A549 (cell line): ENCODE data around the gene EPOP. TPM values are rescaled to one million over a fixed set of nuclear protein-coding genes. Genes with fewer than 3 reads are reported as not detected.
A peak's percentile ranks its signal among the peaks of the same experiment; 100 is the strongest.

ENCODE experiments used
- ATAC-seq, 2 experiments: fragments of 200-7000 bp in 1 of 2; fragments of >200 bp in 1 of 2; cut with Nextera tagmentation in 1 of 2; cut with Tn5 transposase in 1 of 2; 3 replicates each; pipeline versions ENCODE4 v1.8.0 to v1.9.1; 2018 to 2020; ENCODE audit warnings: mild to moderate bottlenecking in 1 of 2, moderate library complexity in 1 of 2
- CTCF ChIA-PET: fragments of 300-600 bp; sonication (Branson Sonifier 250); formaldehyde crosslinking; extraction: SDS; loops from one replicate; lab custom pipeline; 2021; ENCODE audit warnings: antibody characterized with exemption, inconsistent platforms; lab: Yijun Ruan, JAX
- POLR2A ChIA-PET: fragments of 350-600 bp; formaldehyde crosslinking; extraction: SDS; loops from one replicate; lab custom pipeline; 2021; ENCODE audit warnings: antibody characterized with exemption, inconsistent platforms; lab: Yijun Ruan, JAX
- DNase-seq, 2 experiments: peaks; one replicate each; pipeline versions ENCODE4 v3.0.0 to v3.0.0-alpha.2; 2011 to 2016; ENCODE audit warnings: low read depth in 1 of 2, low spot score in 1 of 2
- FAIRE-seq: peaks from 2 replicates; lab custom pipeline; 2011; peaks lifted over from hg19 to GRCh38; lab: Jason Lieb, UNC
- H3K27ac ChIP-seq, 2 experiments: fragments of >200 bp; sonication (Bioruptor Twin); formaldehyde crosslinking; 3 replicates each; pipeline ENCODE4 v1.5.1; 2016 to 2017
- H3K4me1 ChIP-seq: fragments of >200 bp; sonication (Bioruptor Twin); formaldehyde crosslinking; 3 replicates; pipeline ENCODE4 v1.6.1; 2016
- H3K4me2 ChIP-seq: fragments of >200 bp; sonication (Bioruptor Twin); formaldehyde crosslinking; 3 replicates; pipeline ENCODE4 v1.6.1; 2016
- H3K4me3 ChIP-seq: fragments of >200 bp; sonication (Bioruptor Twin); formaldehyde crosslinking; 3 replicates; pipeline ENCODE4 v1.5.1; 2016
- H3K9me3 ChIP-seq: fragments of >200 bp; sonication (Bioruptor Twin); formaldehyde crosslinking; 3 replicates; pipeline ENCODE4 v1.6.1; 2016
- ATOH8 ChIP-seq: fragments of 250-450 bp; sonication (Bioruptor Pico); IDR thresholded peaks from 2 replicates; pipeline ENCODE4 v1.5.0; 2020; ENCODE audit warnings: low read depth, mild to moderate bottlenecking, moderate library complexity
- CBX8 ChIP-seq: fragments of 200-600 bp; sonication (generic); IDR thresholded peaks from 2 replicates; pipeline ENCODE4 v1.6.1; 2016
- CHD2 ChIP-seq: fragments of 150-350 bp; IDR thresholded peaks from 2 replicates; pipeline ENCODE4 v1.6.1; 2014; ENCODE audit warnings: low read length; ENCODE audit not compliant: partially characterized antibody
- EHMT2 ChIP-seq: fragments of 200-600 bp; sonication (generic); IDR thresholded peaks from 2 replicates; pipeline ENCODE4 v1.6.1; 2016; ENCODE audit warnings: antibody characterized with exemption, low read depth, mild to moderate bottlenecking, moderate library complexity
- FOSB ChIP-seq: fragments of 250-450 bp; sonication (Bioruptor Pico); IDR thresholded peaks from 2 replicates; pipeline ENCODE4 v1.5.0; 2020; ENCODE audit warnings: mild to moderate bottlenecking, moderate library complexity
- FOXS1 ChIP-seq: fragments of 250-450 bp; sonication (Bioruptor Pico); IDR thresholded peaks from 2 replicates; pipeline ENCODE4 v1.5.0; 2020; ENCODE audit warnings: mild to moderate bottlenecking, moderate library complexity
- HOXB13 ChIP-seq: fragments of 250-450 bp; sonication (Bioruptor Pico); IDR thresholded peaks from 2 replicates; pipeline ENCODE4 v1.5.0; 2020; ENCODE audit warnings: low read depth, mild to moderate bottlenecking, moderate library complexity
- JUN ChIP-seq, 2 experiments: fragments of >200 bp; sonication (Bioruptor Twin); formaldehyde crosslinking; IDR thresholded peaks; 2 replicates in 1 of 2; 3 replicates in 1 of 2; pipeline ENCODE4 v1.6.1; 2016 to 2017
- KDM5A ChIP-seq: fragments of 200-600 bp; sonication (generic); IDR thresholded peaks from 2 replicates; pipeline ENCODE4 v1.6.1; 2016; ENCODE audit warnings: antibody characterized with exemption, mild to moderate bottlenecking
- MYC ChIP-seq: IDR thresholded peaks from 2 replicates; pipeline ENCODE4 v1.6.1; 2012; ENCODE audit warnings: mild to moderate bottlenecking, inconsistent platforms, low read length, improper control_type of control experiment, borderline replicate concordance
- NPAS2 ChIP-seq: fragments of 250-450 bp; sonication (Bioruptor Pico); IDR thresholded peaks from 2 replicates; pipeline ENCODE4 v1.8.0; 2022; ENCODE audit warnings: mild to moderate bottlenecking, moderate library complexity, borderline replicate concordance
- PBX3 ChIP-seq: IDR thresholded peaks from 2 replicates; pipeline ENCODE4 v1.6.1; 2012
- PHF8 ChIP-seq: fragments of 200-600 bp; sonication (generic); IDR thresholded peaks from 2 replicates; pipeline ENCODE4 v1.6.1; 2016; ENCODE audit warnings: low read depth, mild to moderate bottlenecking, antibody characterized with exemption, moderate library complexity, borderline replicate concordance
- POLR2A ChIP-seq: IDR thresholded peaks from 2 replicates; pipeline ENCODE4 v1.6.1; 2012; ENCODE audit warnings: mild to moderate bottlenecking, low read length
- POLR2AphosphoS2 ChIP-seq: conservative IDR thresholded peaks from 2 replicates; pipeline ENCODE4 v1.6.1; 2012; ENCODE audit warnings: low read length, improper control_type of control experiment, inconsistent platforms
- RAD21 ChIP-seq, 2 experiments: fragments of >200 bp in 1 of 2; sonication (Bioruptor Twin) in 1 of 2; formaldehyde crosslinking in 1 of 2; IDR thresholded peaks in 1 of 2; conservative IDR thresholded peaks in 1 of 2; 2 replicates in 1 of 2; 3 replicates in 1 of 2; pipeline ENCODE4 v1.6.1; 2012 to 2018; ENCODE audit warnings: inconsistent platforms in 1 of 2
- RCOR1 ChIP-seq: fragments of 150-350 bp; IDR thresholded peaks from 2 replicates; pipeline ENCODE4 v1.6.1; 2014; ENCODE audit warnings: antibody characterized with exemption, low read length, low read depth
- RNF2 ChIP-seq: fragments of 200-600 bp; sonication (generic); IDR thresholded peaks from 2 replicates; pipeline ENCODE4 v1.6.1; 2016; ENCODE audit warnings: low read depth, mild to moderate bottlenecking, antibody characterized with exemption, moderate library complexity, borderline replicate concordance
- WGBS: methylation state at CpG from one replicate; pipeline ENCODE4 v1.1.6; 2017; ENCODE audit errors: missing lambda C conversion rate; 5-methylcytosine and 5-hydroxymethylcytosine counted together
- polyA plus RNA-seq, 4 experiments: library from polyadenylated mRNA; depleted of rRNA in 3 of 4; stranded (reverse); fragments of >200 nt; fragmentation: RNase III in 1 of 4; extraction: RNeasy Plus Mini Kit Qiagen cat#74134 plus additional on column Dnase treatment in 1 of 4; gene quantifications; 2 replicates in 3 of 4; 3 replicates in 1 of 4; pipeline ENCODE4 v1.2.3, GENCODE V29; 2011 to 2017

EPOP gene
- polyA plus RNA-seq, 2 of the 4 experiments (the other 2 are of a cell fraction): 5.1 to 12.1 TPM

- no peak for TF ChIP-seq CHD2
- TF ChIP-seq, all 56 proteins: peak for 0
Measured at GRCh38 chr17:38709864-38710603, 35.3 kb upstream of the EPOP start (continued).

- Histone ChIP-seq H3K4me2 (no peak overlapping the region), H3K4me3 (no peak overlapping the region), H3K9me3 (no peaks in the 10 kb centered on the region), H3K27ac (no peak overlapping the region), H3K4me1 (peaks cover 18% of the 10 kb centered on the region)
- ATAC-seq (no peak), DNase-seq (no peak), FAIRE-seq (no peak)
- TF ChIP-seq KDM5A (no peak), PHF8 (no peak)
- ChIA-PET CTCF (interaction anchor here (0.7 to 5.7 kb wide), 12 partner anchors 9 to 290 kb away, joined by 3 to 64 read pairs (median 5); no protein-coding TSS in a partner anchor), POLR2A (no interaction called here)
- WGBS: 88% methylated on average over 17 of the region's 18 CpGs
Measured at GRCh38 chr17:38709104-38709820, 34.5 kb upstream of the EPOP start.

- DNase-seq (no peak), FAIRE-seq (no peak), ATAC-seq (no peak)
- Histone ChIP-seq H3K9me3 (no peaks in the 10 kb centered on the region), H3K4me3 (no peak overlapping the region), H3K4me2 (no peak overlapping the region), H3K27ac (no peak overlapping the region), H3K4me1 (peaks cover 31% of the 10 kb centered on the region)
- ChIA-PET CTCF (interaction anchor here (0.6 to 5.7 kb wide), 6 partner anchors 8 to 1023 kb away, joined by 3 to 64 read pairs (median 6); no protein-coding TSS in a partner anchor), POLR2A (no interaction called here)
- 94% methylated on average over 21 of the region's 21 CpGs for WGBS
- TF ChIP-seq ATOH8 (CRISPR knock-in tag) (no peak), PHF8 (no peak), FOXS1 (CRISPR knock-in tag) (no peak), PBX3 (no peak)
Measured at GRCh38 chr17:38707678-38708351, 33.1 kb upstream of the EPOP start.

GRCh38 chr17:38706505-38707216 lies 31.9 kb upstream of the EPOP start:
- Histone ChIP-seq H3K9me3 (no peaks in the 10 kb centered on the region), H3K4me3 (peak overlapping the region; percentile 94), H3K27ac (peak overlapping the region; percentile 82 to 98), H3K4me1 (peaks cover 33% of the 10 kb centered on the region), H3K4me2 (peak overlapping the region; percentile 92)
- FAIRE-seq (no peak), ATAC-seq (no peak), DNase-seq (no peak)
- POLR2A ChIA-PET: interaction anchor here (0.6 to 1.8 kb wide), 2 partner anchors 24 to 45 kb away, joined by 3 to 5 read pairs; no protein-coding TSS in a partner anchor
- CTCF ChIA-PET: interaction anchor here (0.9 to 5.7 kb wide), 8 partner anchors 10 to 30 kb away, joined by 3 to 64 read pairs (median 6); no protein-coding TSS in a partner anchor
- TF ChIP-seq RNF2 (no peak), CBX8 (no peak), JUN (IDR thresholded peaks at IDR 0.05) (no peak), NPAS2 (no peak), POLR2A (no peak), RCOR1 (no peak), FOSB (CRISPR knock-in tag) (no peak), KDM5A (no peak), HOXB13 (CRISPR knock-in tag) (no peak), EHMT2 (no peak), POLR2AphosphoS2 (no peak), RAD21 (conservative IDR thresholded peaks at IDR 0.05 in 1 of 2, IDR thresholded peaks at IDR 0.05 in 1 of 2) (no peak), MYC (no peak)
- 50% methylated on average over 20 of the region's 20 CpGs for WGBS
